ENCODE data around the gene DMWD.
"Not testable (repeated sequence)": the region's sequence is repeated elsewhere in the genome, so short reads cannot be mapped to it uniquely, and the experiment has no call there.

- TF ChIP-seq, protein P1, sequence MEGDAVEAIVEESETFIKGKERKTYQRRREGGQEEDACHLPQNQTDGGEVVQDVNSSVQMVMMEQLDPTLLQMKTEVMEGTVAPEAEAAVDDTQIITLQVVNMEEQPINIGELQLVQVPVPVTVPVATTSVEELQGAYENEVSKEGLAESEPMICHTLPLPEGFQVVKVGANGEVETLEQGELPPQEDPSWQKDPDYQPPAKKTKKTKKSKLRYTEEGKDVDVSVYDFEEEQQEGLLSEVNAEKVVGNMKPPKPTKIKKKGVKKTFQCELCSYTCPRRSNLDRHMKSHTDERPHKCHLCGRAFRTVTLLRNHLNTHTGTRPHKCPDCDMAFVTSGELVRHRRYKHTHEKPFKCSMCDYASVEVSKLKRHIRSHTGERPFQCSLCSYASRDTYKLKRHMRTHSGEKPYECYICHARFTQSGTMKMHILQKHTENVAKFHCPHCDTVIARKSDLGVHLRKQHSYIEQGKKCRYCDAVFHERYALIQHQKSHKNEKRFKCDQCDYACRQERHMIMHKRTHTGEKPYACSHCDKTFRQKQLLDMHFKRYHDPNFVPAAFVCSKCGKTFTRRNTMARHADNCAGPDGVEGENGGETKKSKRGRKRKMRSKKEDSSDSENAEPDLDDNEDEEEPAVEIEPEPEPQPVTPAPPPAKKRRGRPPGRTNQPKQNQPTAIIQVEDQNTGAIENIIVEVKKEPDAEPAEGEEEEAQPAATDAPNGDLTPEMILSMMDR (IDR thresholded peaks at IDR 0.05): not testable (repeated sequence)
- TF ChIP-seq POLR2A (IDR thresholded peaks at IDR 0.05): not testable (repeated sequence)
These were observed 41.2 kb downstream of the DMWD start for GRCh38 chr19:45751483-45751882.
